BLaER1 treated with 17β-estradiol and CSF1 and Interleukin-3, amounts not matched to agents 10 nM and 100 nM (cell line): ENCODE measurements around the gene THAP11.
A peak's percentile ranks its signal among the peaks of the same experiment; 100 is the strongest.
"Not testable (repeated sequence)": the region's sequence is repeated elsewhere in the genome, so short reads cannot be mapped to it uniquely, and the experiment has no call there.

Experiments used
- H3K27ac ChIP-seq, 11 experiments: shearing (Covaris generic); formaldehyde crosslinking; 2 replicates each; pipeline ENCODE4 v1.8.1; 2022
- H3K27me3 ChIP-seq, 11 experiments: shearing (Covaris generic); formaldehyde crosslinking; 2 replicates each; pipeline ENCODE4 v1.8.1; 2022
- H3K36me3 ChIP-seq, 11 experiments: shearing (Covaris generic); formaldehyde crosslinking; 2 replicates each; pipeline ENCODE4 v1.8.1; 2022
- H3K4me1 ChIP-seq, 10 experiments: shearing (Covaris generic); formaldehyde crosslinking; 2 replicates each; pipeline ENCODE4 v1.8.1; 2022
- H3K4me2 ChIP-seq, 11 experiments: shearing (Covaris generic); formaldehyde crosslinking; 2 replicates each; pipeline ENCODE4 v1.8.1; 2022
- H3K4me3 ChIP-seq, 10 experiments: shearing (Covaris generic); formaldehyde crosslinking; 2 replicates each; pipeline ENCODE4 v1.8.1; 2022
- H3K9ac ChIP-seq, 11 experiments: shearing (Covaris generic); formaldehyde crosslinking; 2 replicates each; pipeline ENCODE4 v1.8.1; 2022
- H3K9me3 ChIP-seq, 11 experiments: shearing (Covaris generic); formaldehyde crosslinking; replicated peaks in 1 of 11; 2 replicates each; pipeline ENCODE4 v1.8.1; 2022
- H4K20me1 ChIP-seq, 11 experiments: shearing (Covaris generic); formaldehyde crosslinking; 2 replicates each; pipeline ENCODE4 v1.8.1; 2022
- Cebpa-rat ChIP-seq, 11 experiments: shearing (Covaris generic); IDR thresholded peaks; 2 replicates each; pipeline ENCODE4 v1.8.1; 2022

Gene THAP11

DNA sequence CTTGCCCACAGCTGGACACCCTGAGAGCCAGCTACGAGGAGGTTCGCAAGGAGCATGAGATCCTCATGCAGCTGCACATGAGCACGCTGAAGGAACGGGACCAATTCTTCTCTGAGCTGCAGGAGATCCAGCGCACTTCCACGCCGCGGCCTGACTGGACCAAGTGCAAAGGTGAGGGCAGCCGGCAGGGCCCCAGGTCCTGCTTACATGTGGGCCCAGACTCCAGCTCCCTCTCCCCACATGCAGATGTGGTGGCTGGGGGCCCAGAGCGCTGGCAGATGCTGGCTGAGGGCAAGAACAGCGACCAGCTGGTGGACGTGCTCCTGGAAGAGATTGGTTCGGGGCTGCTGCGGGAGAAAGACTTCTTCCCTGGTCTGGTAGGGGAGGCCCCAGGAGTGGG, 16.2 kb upstream of the THAP11 start:
- no peak for TF ChIP-seq Cebpa-rat (IDR thresholded peaks at IDR 0.05)
- Histone ChIP-seq H3K36me3 (peaks cover 42 to 54% (median 51%) of the 10 kb centered on the region in 11 experiments), H3K27ac (no peak overlapping the region), H3K9me3 (no peaks in the 10 kb centered on the region), H3K4me2 (no peak overlapping the region), H3K4me1 (peaks cover 0 to 18% (median 7%) of the 10 kb centered on the region in 10 experiments; a peak in 7 of 20 replicates), H3K9ac (no peak overlapping the region), H3K27me3 (no peaks in the 10 kb centered on the region), H4K20me1 (peaks cover 0 to 54% (median 0%) of the 10 kb centered on the region in 11 experiments; a peak in 5 of 22 replicates), H3K4me3 (no peak overlapping the region)

- no peaks in the 10 kb centered on the region for H3K27me3 ChIP-seq
- peaks cover 0 to 72% (median 0%) of the 10 kb centered on the region in 11 experiments; a peak in 8 of 22 replicates for H4K20me1 ChIP-seq
- TF ChIP-seq Cebpa-rat (IDR thresholded peaks at IDR 0.05) = no peak
- H3K4me2 ChIP-seq = no peak overlapping the region
- no peaks in the 10 kb centered on the region for H3K9me3 ChIP-seq
- H3K36me3 ChIP-seq = peaks cover 56 to 69% (median 65%) of the 10 kb centered on the region in 11 experiments
- no peak overlapping the region for H3K4me3 ChIP-seq
- H3K27ac ChIP-seq = no peak overlapping the region
- H3K4me1 ChIP-seq = peaks cover 13 to 40% (median 27%) of the 10 kb centered on the region in 10 experiments
- peak overlapping the region in 1 of 11 experiments; percentile 19; a peak in 2 of 22 replicates for H3K9ac ChIP-seq
These were observed 13.5 kb upstream of the THAP11 start for GRCh38 chr16:67828651-67829050.

DNA sequence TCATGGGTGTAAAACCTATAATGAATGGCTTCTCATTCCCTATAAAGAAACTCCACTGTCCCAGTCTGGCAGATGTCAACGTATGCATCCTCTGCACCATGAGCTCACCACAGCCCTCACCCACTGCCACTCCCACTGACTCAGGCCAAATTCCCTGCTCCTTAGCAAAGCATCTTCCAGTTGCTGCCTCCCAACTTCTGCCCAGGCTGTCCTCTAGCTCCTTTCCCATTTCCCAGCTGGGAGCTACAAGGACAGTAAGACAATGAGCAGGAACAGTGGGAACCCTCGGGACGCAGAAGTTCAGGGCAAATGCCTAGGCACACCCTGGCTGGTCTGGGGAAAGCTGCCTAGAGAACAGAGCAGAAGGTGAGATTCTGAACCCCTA, 9.1 kb upstream of the THAP11 start:
- peak overlapping the region; percentile 57 to 86 (median 81); a peak in 21 of 22 replicates for H3K27ac ChIP-seq
- peak overlapping the region; percentile 85 to 93 (median 88) for H3K9ac ChIP-seq
- H4K20me1 ChIP-seq = peaks cover 0 to 41% (median 0%) of the 10 kb centered on the region in 11 experiments; a peak in 7 of 22 replicates
- peaks cover 42 to 45% (median 43%) of the 10 kb centered on the region in 11 experiments for H3K36me3 ChIP-seq
- peak overlapping the region; percentile 90 to 100 (median 97) for H3K4me2 ChIP-seq
- no peaks in the 10 kb centered on the region for H3K27me3 ChIP-seq
- no peak for TF ChIP-seq Cebpa-rat (IDR thresholded peaks at IDR 0.05)
- peak overlapping the region; percentile 76 to 86 (median 80) for H3K4me3 ChIP-seq
- H3K4me1 ChIP-seq = peaks cover 19 to 33% (median 27%) of the 10 kb centered on the region in 10 experiments
- no peaks in the 10 kb centered on the region for H3K9me3 ChIP-seq

- H3K4me3 ChIP-seq = peak overlapping the region; percentile 76 to 86 (median 80)
- H3K27me3 ChIP-seq = no peaks in the 10 kb centered on the region
- H3K4me1 ChIP-seq = peaks cover 19 to 33% (median 27%) of the 10 kb centered on the region in 10 experiments
- peaks cover 36 to 39% (median 37%) of the 10 kb centered on the region in 11 experiments for H3K36me3 ChIP-seq
- H3K27ac ChIP-seq = peak overlapping the region; percentile 57 to 86 (median 81); a peak in 21 of 22 replicates
- H3K4me2 ChIP-seq = peak overlapping the region; percentile 90 to 100 (median 97)
- H4K20me1 ChIP-seq = peaks cover 0 to 35% (median 0%) of the 10 kb centered on the region in 11 experiments; a peak in 7 of 22 replicates
- no peaks in the 10 kb centered on the region for H3K9me3 ChIP-seq
- peak overlapping the region; percentile 85 to 93 (median 88) for H3K9ac ChIP-seq
- TF ChIP-seq Cebpa-rat (IDR thresholded peaks at IDR 0.05) = no peak
These were observed 8.5 kb upstream of the THAP11 start for GRCh38 chr16:67833415-67834241.

DNA sequence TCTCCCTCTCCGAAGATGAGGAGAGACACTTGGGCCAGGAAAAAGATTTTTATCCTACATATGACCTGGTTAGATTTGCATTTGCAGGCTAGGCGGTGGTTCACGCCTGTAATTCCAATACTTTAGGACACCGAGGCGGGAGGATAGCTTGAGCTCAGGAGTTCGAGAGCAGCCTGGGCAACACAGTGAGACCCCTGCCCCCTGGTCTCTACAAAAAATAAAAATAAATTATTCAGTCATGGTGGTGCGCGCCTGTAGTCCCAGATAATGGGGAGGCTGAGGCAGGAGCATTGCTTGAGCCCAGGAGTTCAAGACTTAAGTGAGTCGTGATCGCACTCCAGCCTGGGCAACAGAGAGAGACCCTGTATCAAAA, 7.9 kb upstream of the THAP11 start:
- H4K20me1 ChIP-seq = peaks cover 0 to 29% (median 0%) of the 10 kb centered on the region in 11 experiments; a peak in 6 of 22 replicates

DNA sequence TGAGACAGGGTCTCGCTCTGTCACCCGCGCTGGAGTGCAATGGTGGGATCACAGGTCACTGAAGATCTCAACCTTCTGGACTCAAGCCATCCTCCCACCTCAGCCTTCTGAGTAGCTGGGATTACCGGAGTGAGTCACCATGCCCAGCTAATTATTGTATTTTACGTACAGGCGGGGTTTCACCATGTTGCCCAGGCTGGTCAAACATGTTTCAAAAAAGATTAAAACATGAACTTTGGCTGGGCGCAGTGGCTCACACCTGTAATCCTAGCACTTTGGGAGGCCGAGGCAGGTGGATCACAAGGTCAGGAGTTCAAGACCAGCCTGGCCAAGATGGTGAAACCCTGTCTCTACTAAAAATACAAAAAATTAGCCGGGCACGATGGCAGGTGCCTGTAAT, 4.9 kb upstream of the THAP11 start:
- not testable (repeated sequence) for H3K9ac ChIP-seq, H3K4me2 ChIP-seq, H3K27me3 ChIP-seq, H3K9me3 ChIP-seq, H4K20me1 ChIP-seq, H3K27ac ChIP-seq, H3K4me3 ChIP-seq, H3K36me3 ChIP-seq
- H3K4me1 ChIP-seq = peaks cover 11 to 27% (median 21%) of the 10 kb centered on the region in 10 experiments

More for the DNA sequence above, 7.9 kb upstream of the THAP11 start:
- Histone ChIP-seq H3K27me3 (no peaks in the 10 kb centered on the region), H3K9me3 (no peaks in the 10 kb centered on the region), H3K4me3 (peak overlapping the region; percentile 76 to 86 (median 80)), H3K27ac (peak overlapping the region in 9 of 11 experiments; percentile 78 to 86 (median 81); a peak in 18 of 22 replicates), H3K9ac (peak overlapping the region in 10 of 11 experiments; percentile 85 to 93 (median 88); a peak in 19 of 22 replicates), H3K4me1 (peaks cover 19 to 33% (median 27%) of the 10 kb centered on the region in 10 experiments), H3K4me2 (peak overlapping the region; percentile 90 to 100 (median 97)), H3K36me3 (peaks cover 30 to 33% (median 31%) of the 10 kb centered on the region in 11 experiments)
- no peak for TF ChIP-seq Cebpa-rat (IDR thresholded peaks at IDR 0.05)

- Histone ChIP-seq H3K4me3 (no peak overlapping the region), H4K20me1 (peaks cover 0 to 6% (median 2%) of the 10 kb centered on the region in 11 experiments; a peak in 11 of 22 replicates), H3K9me3 (no peaks in the 10 kb centered on the region), H3K36me3 (no peaks in the 10 kb centered on the region), H3K9ac (no peak overlapping the region), H3K4me2 (no peak overlapping the region), H3K27me3 (no peaks in the 10 kb centered on the region), H3K4me1 (peaks cover 7 to 20% (median 15%) of the 10 kb centered on the region in 10 experiments), H3K27ac (no peak overlapping the region)
- no peak for TF ChIP-seq Cebpa-rat (IDR thresholded peaks at IDR 0.05)
These were observed 4.3 kb upstream of the THAP11 start for GRCh38 chr16:67837811-67838210.

- Histone ChIP-seq H3K27ac (peak overlapping the region in 10 of 11 experiments; percentile 84 to 94 (median 90); a peak in 17 of 22 replicates), H3K4me3 (peak overlapping the region in 9 of 10 experiments; percentile 55 to 98 (median 78); a peak in 11 of 20 replicates), H3K4me1 (peaks cover 32 to 42% (median 38%) of the 10 kb centered on the region in 10 experiments), H3K9ac (peak overlapping the region; percentile 83 to 99 (median 93); a peak in 20 of 22 replicates), H3K36me3 (no peaks in the 10 kb centered on the region), H3K4me2 (peak overlapping the region in 9 of 11 experiments; percentile 8 to 99 (median 49); a peak in 15 of 22 replicates), H3K9me3 (no peaks in the 10 kb centered on the region), H4K20me1 (peaks cover 11 to 36% (median 22%) of the 10 kb centered on the region in 11 experiments; a peak in 18 of 22 replicates), H3K27me3 (no peaks in the 10 kb centered on the region)
- TF ChIP-seq Cebpa-rat (IDR thresholded peaks at IDR 0.05) = no peak
These were observed 813 bp upstream of the THAP11 start for GRCh38 chr16:67841198-67841815.
